Right lung (tissue), 5 donors: ENCODE results near the gene LENG8. TPM values are rescaled to one million over a fixed set of nuclear protein-coding genes. Genes with fewer than 3 reads are reported as not detected.
"Not testable (repeated sequence)": the region's sequence is repeated elsewhere in the genome, so short reads cannot be mapped to it uniquely, and the experiment has no call there.

Source experiments
- DNase-seq, 2 donors: peaks; one replicate each; pipeline ENCODE4 v3.0.0-alpha.2; 2013
- polyA plus RNA-seq, 5 donors: library from polyadenylated mRNA; unstranded; fragments of 120-200 nt; gene quantifications; one replicate each; pipeline versions ENCODE4 v1.2.1 to v1.2.3, GENCODE V29; 2013; ENCODE audit warnings: inconsistent platforms in 1 of 5, low replicate concordance in 1 of 5; ENCODE audit not compliant: insufficient read length in 5 of 5, insufficient read depth in 1 of 5

LENG8 gene
- polyA plus RNA-seq, 5 donors: 109 to 225 (median 164) TPM

DNA sequence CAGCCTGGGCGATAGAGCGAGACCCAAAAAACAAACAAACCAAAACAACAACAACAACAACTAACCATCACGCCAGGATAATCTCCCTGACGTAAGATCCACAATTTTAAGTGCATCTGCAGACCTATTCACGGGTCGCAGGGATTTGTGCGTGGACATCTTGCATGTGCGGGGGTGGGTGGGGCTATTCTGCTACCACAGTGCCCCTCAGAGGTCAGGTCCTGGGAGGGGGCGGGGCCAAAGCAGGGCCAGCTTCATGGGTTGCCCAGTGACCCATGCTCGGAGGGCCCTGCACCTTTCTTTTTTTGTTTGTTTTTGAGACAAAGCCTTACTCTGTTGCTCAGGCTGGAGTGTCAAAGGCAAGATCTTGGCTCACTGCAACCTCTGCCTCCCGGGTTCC lies 26.7 kb downstream of the LENG8 start:
- no peak for DNase-seq

DNA sequence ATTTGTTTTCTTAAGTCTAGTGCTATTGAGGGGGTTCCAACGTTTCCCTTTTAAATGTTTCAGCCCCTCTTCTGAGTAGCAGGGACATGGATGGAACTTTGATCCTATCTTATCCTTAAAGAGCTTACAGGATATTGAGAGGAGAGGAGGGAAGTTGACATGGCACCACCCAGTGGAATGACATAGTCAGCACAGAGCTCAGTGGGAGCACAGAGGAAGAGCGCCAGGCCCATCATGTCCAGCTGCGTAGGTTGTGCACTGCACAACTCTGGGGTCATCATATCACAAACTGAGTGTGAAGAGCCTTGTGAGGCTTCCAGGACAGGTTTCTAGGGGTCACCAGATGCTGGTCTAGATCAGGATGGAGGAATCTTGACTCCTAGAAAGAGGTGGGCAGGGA lies 28.7 kb downstream of the LENG8 start:
- no peak for DNase-seq

DNA sequence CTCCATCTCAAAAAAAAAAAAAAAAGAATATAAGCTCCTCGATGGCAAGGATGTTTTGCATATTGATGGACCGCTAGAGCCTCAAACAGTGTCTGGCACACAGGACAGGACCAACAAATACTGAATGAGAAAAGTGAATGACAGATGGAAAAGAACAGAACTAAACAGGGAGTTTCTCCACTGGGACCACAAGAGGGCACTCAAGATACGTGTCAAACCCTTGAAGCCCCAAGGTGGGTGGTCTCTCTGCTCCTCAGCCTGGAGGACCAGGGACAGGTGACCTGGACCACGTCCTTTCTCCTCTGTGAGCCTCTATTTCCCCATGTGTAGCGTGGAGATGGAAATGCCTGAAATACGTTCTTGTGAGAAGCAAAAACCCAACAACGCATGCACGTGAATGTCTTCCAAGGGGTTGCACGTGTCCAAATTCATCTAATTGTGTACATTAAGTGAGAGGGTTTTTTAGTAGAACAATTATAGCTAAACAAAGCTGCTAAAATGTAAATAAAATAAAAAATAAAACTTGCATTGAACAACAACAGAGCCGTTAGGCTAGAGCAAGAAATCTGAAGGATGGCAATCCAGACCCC lies 29.8 kb downstream of the LENG8 start:
- DNase-seq: no peak

DNA sequence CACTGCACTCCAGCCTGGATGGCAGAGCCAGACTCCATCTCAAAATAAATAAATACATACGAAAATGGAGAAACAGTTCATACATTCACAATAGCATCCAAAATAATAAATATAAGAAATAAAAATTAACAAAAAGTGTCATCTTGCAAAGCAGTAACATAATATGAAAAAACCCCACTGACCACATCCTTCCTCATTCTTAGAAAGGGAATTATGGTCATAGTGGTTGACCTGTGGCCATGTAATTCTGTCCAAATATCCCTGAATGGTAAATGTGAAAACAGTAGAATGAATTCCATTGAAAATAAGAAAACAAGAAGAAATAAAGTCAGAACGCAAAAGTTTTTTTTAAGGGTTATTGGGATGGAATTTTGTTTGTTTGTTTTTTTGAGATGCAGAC lies 31.1 kb downstream of the LENG8 start:
- DNase-seq: no peak

DNA sequence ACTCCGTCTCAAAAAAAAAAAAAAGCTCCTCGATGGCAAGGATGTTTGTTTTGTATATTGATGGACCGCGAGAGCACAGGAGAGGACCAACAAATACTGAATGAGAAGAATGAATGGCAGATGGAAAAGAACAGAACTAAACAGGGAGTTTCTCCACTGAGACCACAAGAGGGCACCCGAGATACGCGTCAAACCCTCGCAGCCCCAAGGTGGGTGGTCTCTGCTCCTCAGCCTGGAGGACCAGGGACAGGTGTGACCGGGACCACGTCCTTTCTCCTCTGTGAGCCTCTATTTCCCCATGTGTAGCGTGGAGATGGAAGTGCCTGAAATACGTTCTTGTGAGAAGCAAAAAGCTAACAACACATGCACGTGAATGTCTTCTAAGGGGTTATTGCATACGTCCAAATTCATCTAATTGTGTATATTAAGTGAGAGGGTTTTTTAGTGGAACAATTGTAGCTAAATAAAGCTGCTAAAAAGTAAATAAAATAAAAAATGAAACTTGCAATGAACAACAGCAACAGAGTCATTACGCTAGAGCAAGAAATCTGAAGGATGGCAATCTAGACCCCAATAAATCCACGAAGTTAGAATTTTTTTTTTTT lies 32.4 kb downstream of the LENG8 start:
- no peak for DNase-seq

DNA sequence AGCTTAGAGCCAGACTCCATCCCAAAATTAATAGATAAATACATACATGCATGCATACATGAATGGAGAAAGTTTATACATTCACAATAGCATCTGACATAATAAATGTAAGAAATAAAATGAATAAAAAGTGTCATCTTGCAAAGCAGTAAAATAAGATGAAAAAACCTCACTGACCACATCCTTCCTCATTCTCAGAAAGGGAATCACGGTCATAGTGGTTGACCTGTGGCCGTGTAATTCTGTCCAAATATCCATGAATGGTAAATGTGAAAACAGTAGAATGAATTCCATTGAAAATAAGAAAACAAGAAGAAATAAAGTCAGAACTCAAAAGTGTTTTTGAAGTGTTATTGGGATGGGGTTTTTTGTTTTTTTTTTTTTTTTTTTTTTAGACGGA lies 33.9 kb downstream of the LENG8 start:
- DNase-seq: no peak

DNA sequence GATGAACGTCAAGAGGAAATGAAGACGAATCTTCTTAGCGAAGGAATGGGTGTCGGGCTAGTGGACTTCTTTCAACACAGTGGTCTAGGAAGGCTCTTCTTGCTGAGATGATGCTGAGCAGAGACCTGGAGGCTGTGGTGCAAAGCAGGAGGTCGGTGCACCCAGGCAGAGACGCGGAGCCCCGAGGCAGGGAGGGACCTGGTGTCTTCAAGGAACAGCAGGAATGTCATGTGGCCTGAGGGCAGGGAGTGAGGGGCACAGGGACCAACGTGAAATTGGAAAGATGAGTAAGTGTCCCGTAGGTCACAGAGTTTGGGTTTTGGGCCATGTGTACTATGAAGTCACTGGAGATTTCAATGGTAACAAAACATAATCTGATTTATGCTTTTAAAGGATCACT lies 35.5 kb downstream of the LENG8 start:
- no peak for DNase-seq

DNA sequence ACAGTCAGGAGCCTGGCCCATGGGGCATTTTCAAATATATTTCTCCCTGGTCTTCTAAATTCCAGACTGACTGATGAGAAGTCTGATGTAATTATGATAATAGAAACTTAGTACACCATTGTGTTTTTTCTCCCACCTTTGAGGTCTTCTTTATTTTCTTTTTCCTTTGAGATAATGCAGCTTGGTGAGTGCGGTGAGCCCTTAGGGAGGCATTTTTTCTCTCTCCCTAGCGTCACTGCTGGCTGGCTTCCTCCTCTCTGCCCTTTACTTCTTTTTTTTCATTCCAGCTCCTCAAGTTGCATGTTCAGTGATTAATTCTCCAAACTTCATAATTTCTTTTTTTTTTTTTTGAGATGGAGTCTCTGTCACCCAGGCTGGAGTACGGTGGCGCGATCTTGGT lies 36.9 kb downstream of the LENG8 start:
- no peak for DNase-seq

DNA sequence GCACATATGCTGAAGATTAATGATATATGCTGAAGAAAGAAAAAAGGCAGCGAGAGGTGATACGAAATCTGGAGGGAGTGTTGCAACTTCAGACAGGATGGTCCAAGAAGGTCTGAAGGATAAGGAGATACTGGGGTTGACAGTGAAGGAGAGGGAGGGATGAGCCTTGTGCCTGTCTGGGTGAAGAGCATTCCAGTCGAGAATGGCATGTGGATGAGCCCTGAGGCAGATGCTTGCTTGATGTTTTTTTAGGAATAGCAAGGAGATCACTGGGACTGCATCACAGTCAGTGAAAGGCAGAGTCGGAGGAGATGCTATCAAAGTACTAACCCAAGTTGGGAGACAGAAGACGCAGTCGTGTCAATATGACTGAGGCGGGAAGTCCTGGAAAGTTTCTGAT lies 40.3 kb downstream of the LENG8 start:
- no peak for DNase-seq

DNA sequence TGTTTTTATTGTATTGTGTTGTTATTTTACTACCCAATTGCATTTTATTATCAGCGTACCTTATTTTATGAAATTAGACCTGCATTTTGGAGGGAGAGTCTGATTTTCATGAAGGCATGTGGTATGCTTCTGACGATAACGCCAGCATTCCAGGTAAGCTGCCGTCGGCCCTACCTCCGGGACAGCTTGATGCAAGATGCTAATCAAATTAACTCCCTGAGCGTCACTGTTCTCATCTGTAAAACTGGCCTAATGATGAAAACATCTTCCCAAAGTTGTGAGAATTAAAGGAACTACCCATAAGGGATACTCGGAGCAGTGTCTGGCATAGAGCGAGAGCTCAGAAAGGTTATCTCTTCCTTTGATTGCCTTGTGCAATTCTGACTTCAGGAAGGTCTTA lies 40.8 kb downstream of the LENG8 start:
- no peak for DNase-seq

DNA sequence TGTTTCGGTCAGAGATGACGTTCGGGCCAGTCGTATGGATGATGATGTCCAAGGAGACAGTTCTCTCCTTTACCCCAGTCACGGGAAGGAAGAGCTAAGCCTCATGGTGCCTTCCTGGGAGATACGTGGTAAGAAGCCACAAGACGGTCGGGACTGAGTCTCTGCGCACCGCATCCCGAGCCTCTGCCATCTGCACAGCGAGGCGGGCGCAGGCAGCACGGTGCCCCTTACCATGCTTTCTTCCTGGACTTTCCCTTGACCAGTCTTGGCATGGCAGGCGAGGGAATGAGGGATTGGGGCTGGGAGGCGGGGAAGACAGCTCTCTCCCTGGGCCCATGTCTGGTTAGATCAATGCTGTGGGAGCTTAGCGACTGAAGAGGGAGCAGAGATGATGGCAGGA lies 43.6 kb downstream of the LENG8 start:
- no peak for DNase-seq

DNA sequence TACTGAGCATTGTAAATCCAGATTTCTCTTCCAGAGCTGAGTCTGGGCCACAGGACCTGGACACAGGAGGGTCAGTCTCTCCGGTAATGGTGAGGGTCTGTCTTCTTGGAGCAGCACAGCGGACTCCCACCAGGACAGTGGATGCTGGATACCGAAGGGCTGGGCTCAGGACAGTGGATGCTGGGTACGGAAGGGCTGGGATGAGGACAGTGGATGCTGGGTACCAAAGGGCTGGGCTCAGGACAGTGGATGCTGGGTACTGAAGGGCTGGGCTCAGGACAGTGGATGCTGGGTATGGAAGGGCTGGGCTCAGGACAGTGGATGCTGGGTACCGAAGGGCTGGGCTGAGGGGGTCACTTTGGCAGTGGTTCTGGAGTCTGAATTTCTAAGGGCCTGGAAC lies 44.1 kb downstream of the LENG8 start:
- not testable (repeated sequence) for DNase-seq

DNA sequence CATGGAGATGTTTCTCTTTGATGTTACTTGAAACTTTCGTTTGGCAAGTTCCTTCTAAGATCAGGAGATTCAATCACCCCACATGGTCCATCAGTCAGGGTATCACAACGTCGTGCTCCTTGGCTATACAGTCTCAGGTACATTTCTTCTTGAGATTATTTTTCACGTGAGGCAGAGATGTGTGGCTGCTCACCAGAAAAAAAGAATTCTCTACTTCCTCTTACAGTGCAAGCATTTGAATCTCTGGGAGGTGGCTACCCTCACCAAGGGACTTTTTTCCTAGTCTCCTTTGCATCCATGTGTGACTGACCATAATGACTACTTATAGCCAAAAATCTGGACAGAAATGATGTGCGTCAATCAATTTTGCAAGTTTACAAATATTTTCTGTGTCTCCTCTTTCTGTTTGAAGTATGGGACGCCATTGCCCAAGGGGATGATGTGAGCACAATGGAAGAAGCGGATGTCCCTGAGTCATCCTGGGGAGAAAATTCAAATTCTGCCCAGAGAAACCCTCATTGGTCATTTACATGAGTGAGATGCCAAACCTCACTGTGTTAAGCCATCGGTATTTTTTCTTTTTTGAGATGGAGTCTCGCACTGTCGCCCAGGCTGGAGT lies 45.1 kb downstream of the LENG8 start:
- no peak for DNase-seq

DNA sequence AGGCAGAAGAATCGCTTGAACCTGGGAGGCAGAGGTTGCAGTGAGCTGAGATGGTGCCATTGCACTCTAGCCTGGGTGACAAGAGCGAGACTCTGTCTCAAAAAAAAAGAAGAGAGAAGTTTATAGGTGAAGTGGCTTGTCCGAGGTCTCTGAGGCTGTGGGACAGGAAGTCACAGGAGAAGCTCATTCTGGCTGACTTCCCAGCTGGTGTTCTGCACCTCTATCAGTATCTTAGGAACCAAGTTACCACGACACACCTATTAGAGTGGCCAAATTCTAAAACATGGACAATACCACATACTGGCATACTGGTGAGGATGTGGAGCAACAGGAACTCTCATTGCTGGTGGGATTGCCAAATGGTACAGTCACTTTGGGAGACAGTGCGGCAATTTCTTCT lies 46.3 kb downstream of the LENG8 start:
- not testable (repeated sequence) for DNase-seq

DNA sequence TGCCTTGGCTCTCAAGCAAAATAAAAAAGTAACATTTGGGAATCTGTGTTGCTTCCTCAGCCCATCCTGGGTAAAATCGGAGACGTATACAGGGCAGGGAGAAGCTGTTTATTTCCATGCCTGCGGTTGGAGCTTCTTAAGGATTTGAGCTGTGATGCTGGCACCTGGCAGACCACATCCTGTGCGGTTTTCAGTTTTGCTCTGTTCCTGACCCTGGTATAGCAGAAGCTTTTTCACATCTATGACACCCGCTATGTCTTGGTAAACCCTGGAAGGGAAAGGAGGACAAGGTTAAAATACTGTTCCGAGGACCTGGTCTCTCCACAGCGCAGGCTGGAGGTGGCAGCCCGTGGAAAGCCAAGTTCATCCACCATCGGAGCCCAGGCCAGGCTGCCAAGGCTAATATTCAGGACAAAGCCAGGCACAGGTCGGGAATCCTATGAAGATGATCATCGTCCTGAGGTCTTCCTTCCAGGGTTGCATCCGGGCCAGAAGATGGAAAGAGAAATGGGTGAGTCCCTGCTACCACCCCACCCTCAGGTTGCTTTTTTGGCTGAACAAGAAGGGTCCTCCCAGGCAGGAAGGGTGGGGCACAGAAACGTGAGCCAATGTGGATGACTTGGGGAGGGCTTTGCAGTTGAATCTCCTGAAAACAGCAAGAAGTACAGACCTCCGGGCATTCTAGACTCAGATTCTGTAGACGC lies 48.9 kb downstream of the LENG8 start:
- not testable (repeated sequence) for DNase-seq

DNA sequence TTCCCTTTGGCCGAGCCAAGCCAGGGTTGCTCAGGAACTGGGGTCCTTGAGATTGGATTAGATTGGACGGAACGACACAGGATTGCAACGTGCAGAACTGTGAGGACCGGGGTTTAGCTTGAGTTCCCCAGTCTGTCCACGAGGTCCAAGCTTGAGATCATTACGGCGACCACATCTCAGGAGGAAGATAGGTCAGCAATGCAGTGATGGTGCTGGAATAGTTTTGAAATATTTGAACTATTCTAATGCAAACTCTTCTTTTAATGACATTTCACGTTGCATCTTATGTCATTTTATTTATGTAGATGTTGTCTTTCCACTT lies 49.4 kb downstream of the LENG8 start:
- DNase-seq: not testable (repeated sequence)

DNA sequence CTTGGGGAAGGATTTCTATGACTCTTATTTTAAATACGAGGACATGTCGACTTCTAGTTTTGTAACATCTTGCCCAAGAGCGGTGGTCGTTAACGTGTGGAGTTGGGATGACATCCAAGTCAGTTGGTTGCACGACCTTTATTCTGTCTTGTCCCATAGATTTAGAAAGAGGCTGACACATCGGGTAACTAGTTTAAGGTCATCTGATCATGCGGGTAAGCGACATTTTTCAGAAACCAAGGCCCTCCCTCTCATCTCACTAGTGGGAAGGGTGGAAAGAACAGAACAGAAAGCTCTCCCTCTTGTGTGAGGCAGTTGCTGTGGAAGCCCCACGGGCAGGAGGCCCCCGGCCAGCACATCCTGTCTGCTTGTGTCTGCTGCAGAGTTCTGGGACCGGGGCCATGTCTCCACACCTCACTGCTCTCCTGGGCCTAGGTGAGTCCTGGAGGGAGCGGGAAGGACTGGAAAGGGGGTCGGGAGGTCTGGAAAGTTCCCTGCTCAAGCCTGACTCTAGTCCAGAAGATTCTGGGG lies 53.6 kb downstream of the LENG8 start, which contains the start of gene LAIR2:
Gene LAIR2, plus strand, starts transcription at position 314 of the 531 bp plus-strand sequence. Its CDS starts 88 bp downstream, at position 402.
- no peak for DNase-seq

DNA sequence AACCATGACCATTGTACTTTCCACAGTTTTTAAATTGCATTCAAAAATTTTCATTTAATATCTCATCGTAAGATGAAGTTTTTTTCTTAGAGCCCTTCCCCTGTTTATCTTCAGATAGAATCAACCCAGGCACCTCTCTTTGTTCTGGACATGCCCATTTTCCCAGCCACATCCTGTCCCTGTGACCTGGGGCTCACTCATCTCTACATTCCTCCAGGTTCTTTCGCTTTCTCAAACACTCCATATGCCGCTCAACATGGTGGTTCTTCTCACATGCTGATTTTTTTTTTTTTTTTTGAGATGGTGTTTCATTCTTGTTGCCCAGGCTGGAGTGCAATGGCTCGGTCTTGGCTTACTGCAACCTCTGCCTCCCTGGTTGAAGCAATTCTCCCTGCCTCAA lies 56.5 kb downstream of the LENG8 start:
- DNase-seq: not testable (repeated sequence)

DNA sequence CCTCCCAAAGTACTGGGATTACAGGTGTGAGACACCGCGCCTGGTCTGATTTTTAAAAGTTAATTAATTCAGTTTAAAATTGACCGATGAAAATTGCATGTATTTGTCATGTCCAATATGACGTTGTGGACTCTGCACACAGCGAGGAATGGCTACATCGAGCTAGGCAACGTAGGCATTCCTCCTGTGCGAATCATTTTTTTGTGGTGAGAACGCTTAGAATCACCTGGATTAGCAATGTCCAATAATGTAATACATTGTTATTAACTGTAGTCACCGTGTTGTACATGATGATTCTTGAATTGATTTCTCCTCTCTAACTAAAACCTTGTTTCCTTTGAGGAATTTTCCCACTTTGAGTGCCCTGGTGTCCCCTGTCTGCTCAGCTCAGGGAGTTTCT lies 57.1 kb downstream of the LENG8 start:
- DNase-seq: no peak

DNA sequence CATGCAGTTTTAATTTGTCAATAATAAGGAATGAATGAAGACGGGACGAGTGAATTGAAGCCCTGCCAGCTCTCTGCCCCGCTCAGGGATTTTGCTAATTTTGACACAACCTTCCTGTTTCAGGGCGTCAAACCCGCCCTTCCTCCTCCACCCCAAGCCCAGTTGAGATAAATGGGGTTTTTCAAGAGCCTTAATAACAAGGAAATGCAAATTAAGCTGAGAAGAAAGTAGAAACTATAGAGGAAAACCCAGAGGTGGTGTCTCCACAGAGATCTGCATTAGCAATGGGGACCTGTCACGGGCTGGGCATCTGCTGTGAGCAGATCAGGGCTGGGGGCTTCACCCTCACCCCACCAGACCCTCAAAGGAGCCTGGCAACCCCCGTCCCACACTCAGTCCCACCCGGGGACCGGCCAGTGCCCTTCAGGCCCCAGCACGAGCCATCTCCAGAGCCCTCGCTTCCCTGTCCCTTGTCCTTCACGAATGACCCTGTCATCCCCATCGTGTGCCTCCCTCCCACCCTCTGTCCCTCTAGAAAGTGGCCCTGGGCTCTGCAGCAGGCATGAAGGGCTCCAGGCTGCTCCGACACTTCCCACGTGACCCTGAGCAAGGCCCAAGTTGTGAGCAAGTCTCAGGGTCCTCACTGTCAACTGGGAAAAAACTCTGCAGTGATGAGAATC lies 58.2 kb downstream of the LENG8 start:
- DNase-seq: not testable (repeated sequence)

DNA sequence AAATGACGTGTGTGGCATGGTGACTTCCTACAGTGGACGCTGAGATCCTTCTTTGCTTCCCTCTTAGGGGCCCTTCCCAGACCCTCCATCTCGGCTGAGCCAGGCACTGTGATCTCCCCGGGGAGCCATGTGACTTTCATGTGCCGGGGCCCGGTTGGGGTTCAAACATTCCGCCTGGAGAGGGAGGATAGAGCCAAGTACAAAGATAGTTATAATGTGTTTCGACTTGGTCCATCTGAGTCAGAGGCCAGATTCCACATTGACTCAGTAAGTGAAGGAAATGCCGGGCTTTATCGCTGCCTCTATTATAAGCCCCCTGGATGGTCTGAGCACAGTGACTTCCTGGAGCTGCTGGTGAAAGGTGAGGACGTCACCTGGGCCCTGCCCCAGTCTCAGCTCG lies 58.8 kb downstream of the LENG8 start:
- no peak for DNase-seq

DNA sequence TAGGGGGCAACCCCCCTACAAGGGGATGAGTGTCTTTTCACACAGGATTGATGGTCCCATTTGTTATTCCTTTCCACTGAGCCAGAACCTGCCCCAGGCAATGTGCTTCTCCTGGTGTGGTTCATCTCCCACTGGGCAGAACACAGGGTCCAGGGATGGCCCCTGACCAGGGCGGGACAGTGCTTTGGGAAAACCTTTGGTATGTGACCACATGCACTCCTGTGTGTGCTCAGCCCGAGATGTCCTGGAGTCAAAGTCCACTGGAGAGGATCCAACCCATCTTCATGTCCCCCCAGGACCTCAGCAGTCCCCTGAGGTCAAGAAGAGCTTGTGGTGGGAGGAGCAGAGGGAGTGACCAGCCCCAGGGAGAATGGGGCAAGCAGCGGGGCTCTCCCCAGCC lies 59.5 kb downstream of the LENG8 start:
- not testable (repeated sequence) for DNase-seq
